HG02870 (cell line): Measurements from ENCODE around the gene TLK2.
"Not testable (repeated sequence)": the region's sequence is repeated elsewhere in the genome, so short reads cannot be mapped to it uniquely, and the experiment has no call there.

Experiments
- ATAC-seq: cut with Tn5 transposase; IDR thresholded peaks from one replicate; pipeline ENCODE4 v1.9.1; 2021; ENCODE audit warnings: mild to moderate bottlenecking, moderate library complexity; ENCODE audit not compliant: unreplicated experiment

Gene TLK2

DNA sequence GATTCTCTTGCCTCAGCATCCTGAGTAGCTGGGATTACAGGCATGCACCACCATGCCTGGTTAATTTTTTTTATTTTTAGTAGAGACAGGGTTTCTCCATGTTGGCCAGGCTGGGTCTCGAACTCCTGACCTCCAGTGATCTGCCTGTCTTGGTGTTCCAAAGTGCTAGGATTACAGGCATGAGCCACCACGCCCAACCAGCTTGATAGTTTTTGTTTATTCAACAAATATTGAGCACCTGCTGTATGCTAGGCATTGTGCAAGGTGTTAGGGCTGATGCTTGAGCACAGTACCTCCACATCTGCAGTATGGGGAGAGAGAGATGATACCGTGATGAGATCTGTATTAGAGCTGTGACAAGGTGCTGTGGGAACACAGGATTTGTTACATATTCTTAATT is 3.9 kb downstream of the TLK2 start:
- ATAC-seq = not testable (repeated sequence)

DNA sequence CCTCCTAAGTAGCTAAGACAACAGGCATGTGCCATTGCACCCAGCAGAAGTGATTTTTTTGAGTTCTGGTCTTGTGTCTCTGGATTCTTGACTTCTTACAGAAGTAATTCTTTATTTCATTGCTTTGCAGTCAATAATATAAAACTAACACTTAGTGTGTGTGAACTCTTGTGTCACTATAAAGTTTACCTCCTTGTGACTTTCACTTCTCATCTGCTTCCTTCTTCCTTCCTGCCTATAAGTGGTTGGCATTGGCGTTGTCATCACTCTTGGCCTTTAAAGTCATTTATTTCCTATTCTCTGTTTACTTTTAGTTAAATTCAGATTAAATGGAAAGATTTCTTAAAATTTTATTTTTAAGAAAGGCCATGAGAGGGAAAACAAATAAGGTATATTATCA is 12.4 kb downstream of the TLK2 start:
- not testable (repeated sequence) for ATAC-seq

DNA sequence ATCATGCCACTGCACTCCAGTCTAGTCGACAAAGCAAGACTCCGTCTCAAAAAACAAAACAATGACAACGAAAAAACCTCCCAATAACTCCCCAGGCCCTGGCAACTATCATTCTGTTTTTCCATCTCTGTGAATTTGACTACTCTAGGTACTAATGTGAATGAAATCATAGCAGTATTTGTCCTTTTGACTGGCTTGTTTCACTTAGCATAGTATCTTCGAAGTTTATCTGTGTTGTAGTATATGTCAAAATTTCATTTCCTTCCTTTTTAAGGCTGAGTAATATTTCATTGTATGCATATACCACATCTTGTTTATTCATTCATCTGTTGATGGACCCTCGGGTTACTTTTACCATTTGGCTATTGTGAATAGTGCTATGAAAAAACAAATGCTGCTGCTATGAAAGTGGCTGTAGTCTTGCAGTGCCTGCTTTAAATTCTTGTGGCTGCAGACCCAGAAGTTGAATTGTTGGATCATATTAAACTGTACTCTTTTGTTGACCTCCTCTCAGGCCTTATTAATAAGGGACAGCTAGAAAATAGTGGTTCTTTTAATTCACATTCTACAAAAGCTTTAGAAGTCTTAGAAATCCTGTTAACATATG is 14.5 kb downstream of the TLK2 start:
- not testable (repeated sequence) for ATAC-seq

DNA sequence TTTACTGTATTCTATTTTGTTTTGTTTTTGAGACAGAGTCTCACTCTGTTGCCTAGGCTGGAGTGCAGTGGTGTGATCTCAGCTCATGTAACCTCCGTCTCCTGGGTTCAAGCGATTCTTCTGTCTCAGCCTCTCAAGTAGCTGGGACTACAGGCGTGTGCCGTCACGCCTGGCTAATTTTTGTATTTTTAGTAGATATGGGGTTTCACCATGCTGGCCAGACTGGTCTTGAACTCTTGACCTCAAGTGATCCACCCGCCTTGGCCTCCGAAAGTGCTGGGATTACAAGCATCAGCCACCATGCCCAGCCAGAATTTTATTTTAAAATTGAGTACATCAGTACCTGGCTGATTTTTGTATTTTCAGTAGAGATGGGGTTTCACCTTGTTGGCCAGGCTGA is 15.4 kb downstream of the TLK2 start:
- not testable (repeated sequence) for ATAC-seq

DNA sequence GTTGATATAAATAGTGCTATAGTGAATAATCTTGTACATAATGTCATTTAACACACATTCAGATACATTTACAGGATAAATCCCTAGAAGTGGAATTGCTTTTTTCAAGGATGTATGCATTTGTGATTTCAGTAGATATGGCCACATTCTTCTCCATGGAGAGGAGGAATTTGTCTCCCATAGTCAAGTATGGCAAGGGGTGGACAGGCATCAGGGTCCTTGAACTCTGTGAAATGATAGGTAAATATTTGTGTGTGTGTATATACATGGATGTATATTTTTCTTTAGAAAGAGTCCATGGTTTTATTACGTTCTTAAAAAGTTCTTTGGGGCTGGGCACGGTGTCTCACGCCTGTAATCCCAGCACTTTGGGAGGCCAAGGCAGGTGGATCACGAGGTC is 17.7 kb downstream of the TLK2 start:
- not testable (repeated sequence) for ATAC-seq

DNA sequence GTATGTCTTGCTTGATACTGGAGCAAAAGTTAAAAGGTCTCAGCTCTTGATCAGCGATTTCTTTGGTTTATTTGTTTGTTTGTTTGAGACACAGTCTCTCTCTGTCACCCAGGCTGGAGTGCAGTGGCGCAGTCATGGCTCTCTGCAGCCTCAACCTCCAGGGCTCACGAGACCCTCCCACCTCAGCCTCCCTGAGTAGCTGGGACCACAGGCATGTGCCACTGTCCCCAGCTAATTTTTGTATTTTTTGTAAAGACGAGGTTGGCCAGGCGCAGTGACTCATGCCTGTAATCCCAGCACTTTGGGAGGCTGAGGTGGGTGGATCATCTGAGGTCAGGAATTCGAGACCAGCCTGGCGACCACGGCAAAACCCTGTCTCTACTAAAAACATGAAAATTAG is 20.2 kb downstream of the TLK2 start:
- not testable (repeated sequence) for ATAC-seq

DNA sequence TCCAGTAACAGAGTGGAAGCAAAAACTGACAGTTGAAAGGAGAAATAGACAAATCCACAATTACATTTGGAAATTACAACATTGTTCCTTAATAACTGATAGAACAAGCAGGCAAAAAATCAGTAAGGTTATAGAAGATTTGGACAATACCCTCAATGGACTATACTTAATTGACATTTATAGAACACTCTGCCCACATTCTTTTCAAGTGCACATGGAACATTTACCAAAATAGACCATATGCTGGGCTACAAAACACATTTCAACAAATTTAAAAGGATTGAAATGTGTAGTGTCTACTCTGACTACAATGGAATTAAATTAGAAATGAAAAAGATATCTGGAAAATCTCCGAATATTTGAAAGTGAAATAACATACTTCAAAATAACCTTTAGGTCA is 21.8 kb downstream of the TLK2 start:
- not testable (repeated sequence) for ATAC-seq

DNA sequence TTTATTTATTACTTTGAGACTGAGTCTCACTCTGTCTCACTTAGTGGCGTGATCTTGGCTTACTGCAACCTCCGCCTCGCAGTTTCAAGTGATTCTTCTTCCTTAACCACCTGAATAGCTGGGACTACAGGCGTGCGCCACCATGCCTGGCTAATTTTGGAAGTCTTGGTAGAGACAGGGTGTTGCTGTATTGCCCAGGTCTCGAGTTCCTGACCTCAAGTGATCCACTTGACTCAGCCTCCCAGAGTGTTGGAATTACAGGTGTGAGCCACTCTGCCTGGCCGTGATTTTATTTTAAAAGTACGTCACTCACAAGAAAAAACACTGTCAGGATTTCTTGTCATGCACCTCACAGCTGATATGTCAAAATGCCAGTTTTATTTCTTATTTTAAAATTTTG is 26.2 kb downstream of the TLK2 start:
- ATAC-seq = not testable (repeated sequence)

DNA sequence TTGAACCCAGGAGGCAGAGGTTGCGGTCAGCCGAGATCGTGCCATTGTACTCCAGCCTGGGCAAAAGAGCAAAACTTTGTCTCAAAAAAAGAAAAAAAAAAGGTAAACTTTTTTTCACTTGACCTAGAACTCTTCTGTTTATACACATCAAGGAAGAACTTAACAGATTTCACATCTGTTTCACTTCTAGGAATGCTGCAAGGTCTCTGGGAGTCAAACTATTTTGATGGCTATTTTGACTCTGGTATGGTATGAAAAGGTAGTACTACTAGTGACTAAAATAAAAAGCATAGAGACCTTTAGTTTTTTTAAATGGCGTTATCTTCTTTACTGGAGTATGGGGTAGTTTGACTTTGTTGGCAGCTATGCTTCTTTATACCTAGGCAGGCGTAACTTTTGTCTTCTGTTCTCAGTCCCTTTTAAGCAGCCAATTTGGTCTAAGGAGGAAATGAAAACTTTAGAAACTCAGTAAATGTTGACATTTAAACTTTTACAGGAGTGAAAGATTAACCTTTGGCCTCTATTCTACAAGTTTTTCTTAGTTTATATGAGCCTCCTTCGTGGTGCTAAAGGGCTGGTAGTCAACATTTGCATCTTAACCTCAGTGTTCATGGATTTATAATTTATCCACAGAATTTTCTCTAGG is 28.7 kb downstream of the TLK2 start:
- ATAC-seq = not testable (repeated sequence)

DNA sequence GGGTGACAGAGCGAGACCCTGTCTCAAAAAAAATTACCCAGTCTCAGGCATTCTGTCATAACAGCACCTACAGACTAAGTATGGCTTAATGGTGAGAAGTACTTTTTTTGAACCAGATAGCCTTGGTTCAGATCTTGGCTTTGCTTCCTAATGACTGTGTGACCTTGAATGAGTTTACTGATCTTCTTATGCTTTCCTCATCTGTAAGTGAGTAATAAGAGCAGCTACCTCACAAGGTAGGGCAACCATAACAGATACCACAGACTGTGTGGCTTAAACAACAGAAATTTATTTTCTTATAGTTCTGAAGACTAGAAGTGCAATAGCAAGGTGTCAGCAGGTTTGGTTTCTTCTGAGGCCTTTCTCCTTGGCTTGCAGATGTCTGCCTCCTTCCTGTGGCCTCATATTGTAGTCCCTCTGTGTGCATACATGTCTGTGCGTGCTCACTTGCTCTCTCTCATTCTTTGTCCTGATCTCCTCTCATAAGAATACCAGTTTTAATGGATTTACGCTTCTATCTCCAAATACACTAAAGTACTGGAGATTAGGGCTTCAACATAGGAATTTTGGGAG is 31.7 kb downstream of the TLK2 start:
- ATAC-seq = not testable (repeated sequence)

DNA sequence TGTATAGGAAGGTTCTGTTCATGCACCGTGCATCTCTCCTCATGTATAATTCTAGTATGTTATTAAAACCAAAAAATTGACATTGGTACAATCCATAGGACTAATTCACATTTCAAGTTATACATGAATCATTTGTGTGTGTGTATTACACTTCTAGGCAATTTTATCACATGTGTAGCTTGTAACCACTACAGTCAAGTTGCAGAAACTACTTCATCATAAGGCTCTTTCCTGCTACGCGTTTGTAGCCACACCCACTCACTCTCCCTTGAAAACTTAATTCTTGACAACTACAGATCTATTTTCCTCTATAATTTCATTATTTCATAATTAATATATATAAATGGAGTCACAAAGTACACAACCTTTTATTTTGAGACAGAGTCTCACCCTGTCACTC is 32.4 kb downstream of the TLK2 start:
- ATAC-seq = not testable (repeated sequence)

DNA sequence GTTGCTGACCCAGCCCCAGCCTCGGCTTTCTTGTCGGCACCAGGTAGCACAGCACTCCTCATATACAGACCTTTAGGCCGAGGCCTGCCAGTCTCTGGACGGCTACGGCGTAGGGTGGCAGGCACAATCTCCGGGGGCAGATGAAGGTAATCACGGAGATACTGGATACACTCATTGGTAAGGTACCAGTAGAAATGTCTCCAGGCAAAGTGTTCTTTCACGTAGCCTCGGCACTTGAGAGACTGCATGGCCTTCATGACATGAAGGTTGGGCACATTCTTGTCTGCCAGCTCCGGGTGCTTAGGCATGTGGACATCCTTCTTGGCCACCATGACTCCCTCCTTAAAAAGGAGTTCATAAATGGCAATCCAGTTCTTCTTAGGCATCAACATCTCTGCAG is 37.8 kb downstream of the TLK2 start:
- ATAC-seq = not testable (repeated sequence)

DNA sequence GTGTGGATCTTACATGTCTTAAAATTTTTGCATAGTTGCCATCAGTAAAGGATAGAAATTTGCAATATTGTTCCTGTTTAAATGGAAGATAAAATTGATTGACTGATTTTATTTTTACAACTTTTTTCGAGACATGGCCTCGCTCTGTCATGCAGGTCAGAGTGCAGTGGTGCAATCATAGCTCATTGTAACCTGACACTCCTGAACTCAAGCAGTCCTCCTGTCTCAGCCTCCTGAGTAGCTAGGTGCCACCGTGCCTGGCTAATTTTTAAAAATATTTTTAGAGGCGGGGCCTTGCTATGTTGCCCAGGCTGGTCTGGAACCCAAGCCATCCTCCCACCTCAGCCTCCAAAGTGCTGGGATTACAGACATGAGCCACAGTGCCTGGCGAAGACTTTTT is 42.7 kb downstream of the TLK2 start:
- not testable (repeated sequence) for ATAC-seq

DNA sequence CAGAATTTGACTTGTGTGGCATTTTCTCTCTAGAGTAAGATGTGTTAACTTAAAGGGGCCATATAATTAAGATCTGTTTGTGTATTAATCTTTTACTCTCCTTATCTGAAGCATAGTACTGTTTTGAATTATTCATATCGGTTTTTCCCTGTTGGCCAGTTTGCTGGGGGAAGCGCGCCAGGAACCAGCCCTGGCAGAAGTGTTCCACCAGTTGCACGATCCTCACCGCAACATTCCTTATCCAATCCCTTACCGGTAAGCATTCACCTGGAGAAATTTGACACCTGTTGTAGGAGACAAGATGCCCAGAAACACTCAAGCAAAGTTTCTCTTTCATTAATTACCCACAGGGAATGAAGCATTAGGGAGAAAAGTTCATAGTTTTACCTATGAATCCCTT is 45.5 kb downstream of the TLK2 start:
- not testable (repeated sequence) for ATAC-seq

DNA sequence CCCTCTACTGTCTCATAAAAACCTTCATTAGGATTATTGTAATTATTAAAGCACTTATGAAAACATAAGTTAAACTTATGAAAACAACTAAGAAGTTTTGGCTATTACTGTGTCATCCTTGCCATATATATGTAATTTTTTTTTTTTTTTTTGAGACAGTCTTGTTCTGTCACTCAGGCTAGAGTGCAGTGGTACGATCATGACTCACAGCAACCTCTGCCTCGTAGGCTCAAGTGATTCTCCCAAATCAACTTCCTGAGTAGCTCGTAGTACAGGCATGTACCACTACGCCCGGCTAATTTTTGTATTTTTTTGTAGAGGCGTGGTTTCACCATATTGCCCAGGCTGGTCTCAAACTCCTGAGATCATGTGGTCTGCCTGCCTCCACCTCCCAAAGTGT is 46.7 kb downstream of the TLK2 start:
- not testable (repeated sequence) for ATAC-seq

DNA sequence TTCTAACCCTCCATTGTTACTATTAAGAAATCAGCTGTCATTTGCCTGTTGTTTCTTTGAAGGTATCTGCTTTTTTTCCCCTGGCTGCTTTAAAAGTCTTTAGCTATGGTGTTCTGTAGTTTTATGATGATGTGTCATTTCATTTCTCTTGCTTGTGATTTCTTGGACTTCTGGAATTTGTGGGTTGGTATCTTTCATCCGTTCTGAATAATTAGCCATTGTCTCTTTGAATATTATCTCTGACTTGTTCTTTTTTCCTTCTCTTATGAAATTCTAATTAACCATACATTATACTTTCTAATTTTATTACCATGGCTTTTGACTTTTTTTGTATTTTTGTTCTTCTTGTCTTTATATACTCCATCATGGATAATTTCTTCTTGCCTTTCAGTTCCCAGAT is 52.3 kb downstream of the TLK2 start:
- not testable (repeated sequence) for ATAC-seq

DNA sequence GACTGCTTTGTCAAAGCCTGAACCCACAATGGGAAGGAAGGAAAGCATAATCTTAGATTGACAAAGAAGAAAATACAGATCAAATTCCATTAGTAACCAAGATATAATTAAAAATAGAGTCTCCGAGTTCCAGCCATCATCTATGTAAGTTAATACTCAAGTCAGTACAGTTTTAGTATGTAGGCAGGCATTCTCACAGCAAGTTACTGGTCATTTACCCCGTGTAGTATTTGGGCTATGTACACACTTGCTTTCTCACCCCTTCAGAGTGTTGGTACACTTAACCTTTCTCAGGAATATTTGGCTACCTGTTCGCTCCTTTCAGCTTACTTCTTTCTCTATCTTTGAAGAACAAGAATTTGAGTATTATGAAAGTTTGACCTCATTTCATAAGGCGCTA is 57.9 kb downstream of the TLK2 start:
- not testable (repeated sequence) for ATAC-seq

DNA sequence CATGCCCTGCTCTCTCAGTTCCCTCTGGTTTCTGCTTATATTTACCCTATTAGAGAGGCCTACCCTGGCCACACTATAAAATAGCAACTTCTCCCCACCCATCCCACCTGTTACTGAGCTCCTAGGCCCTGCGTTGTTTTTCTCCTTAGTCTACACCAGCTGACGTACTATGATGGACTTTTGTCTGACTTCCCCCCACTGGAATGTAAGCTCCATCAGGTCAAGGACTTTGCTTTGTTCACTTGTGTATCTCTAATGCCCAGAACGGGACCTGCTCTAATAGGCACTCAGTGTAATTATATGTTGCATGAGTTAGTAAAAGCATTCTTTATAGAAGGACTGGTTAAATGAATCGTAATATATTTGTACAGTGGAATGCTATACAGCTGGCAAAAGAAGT is 62.4 kb downstream of the TLK2 start:
- not testable (repeated sequence) for ATAC-seq

DNA sequence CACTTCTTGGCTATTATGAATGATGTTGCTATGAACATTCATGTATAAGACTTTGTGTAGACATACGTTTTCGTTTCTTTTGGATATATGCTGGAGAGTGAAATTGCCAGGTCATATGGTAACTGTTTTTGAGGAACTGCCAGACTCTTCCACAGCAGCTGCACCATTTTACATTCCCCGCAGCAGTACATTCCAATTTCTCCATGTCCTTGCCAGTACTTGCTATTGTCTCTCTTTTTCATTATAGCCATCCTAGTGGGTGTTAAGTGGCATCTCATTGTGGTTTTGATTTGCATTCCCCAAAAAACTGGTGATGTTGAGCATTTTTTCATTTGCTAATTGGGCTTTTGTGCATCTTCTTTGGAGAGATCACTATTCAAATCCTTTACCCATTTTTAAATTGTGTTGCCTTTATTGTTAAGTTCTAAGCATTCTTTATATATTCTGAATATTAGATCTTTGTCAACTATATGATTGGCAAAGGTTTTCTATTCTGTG is 64.7 kb downstream of the TLK2 start:
- ATAC-seq = not testable (repeated sequence)

DNA sequence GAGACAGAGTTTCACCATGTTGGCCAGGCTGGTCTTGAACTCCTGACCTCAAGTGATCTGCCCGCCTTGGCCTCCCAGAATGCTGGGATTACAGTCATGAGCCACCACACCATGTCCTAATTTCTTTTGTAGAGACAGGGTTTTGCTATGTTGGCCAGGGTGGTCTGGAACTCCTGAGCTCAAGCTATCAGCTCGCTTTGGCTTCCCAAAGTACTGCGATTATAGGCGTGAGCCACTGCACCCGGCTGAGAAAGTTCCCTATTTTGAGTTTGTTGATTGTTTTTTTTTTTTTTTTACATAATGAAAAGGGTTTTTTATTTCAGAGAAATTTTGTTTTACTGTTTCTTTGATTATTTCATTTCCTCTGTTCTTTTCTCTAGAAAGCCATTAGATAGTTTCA is 67.4 kb downstream of the TLK2 start:
- not testable (repeated sequence) for ATAC-seq

DNA sequence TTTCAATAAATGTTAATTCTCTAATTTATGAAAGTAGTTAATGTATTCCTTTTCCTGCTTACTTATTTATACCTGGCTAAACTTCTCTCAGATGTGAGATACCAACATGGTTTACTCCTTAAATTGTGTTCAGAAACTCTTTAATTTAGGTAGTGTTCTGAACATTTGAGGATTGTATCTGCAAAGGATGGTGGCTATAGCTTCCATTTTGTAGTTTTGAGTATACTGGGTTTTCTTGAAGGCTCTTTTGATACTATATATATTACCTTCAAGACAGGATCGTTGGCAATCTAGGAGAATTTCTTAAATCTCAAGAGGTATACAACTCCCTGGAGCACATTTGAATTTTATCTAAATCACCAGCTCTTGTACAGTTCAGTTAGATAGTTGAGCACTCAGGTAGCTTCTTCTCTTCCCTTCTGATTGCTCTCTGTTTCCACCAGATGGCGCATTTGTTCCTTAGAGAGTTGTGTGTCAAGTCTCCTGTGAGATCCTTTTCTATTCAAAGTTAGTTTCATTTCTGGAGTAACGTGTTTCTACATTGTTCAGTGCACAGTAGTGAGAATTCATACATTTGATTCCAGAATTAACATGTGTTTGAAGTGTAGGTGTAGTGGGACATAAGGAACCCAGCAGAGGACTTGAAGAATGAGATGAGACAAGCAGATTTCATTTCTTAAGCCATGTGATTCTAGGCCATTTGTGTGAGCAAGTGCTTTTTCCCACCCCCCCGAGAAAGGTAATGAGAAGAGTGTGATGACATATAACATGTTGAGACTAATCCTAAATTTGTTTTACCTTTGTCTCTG is 74.4 kb downstream of the TLK2 start:
- peak; percentile 71 for ATAC-seq
